Liver (tissue), 9 donors: Measurements from ENCODE around the gene PROX2. TPM values are rescaled to one million over a fixed set of nuclear protein-coding genes. Genes with fewer than 3 reads are reported as not detected.

ENCODE experiments used
- DNase-seq: peaks from one replicate; pipeline ENCODE4 v3.0.0-alpha.2; 2017; ENCODE audit warnings: low spot score
- H3K27ac ChIP-seq, 2 donors: one replicate each; pipeline ENCODE4 v1.7.0; 2013; ENCODE audit warnings: inconsistent platforms in 2 of 2, low read length in 2 of 2, control low read depth in 1 of 2, low read depth in 1 of 2, mild to moderate bottlenecking in 1 of 2
- H3K27me3 ChIP-seq, 4 donors: one replicate each; pipeline versions ENCODE4 v1.6.1 to v1.7.0; 2013; ENCODE audit warnings: low read length in 3 of 4, inconsistent platforms in 1 of 4, mild to moderate bottlenecking in 1 of 4, moderate library complexity in 1 of 4; ENCODE audit not compliant: control insufficient read depth in 4 of 4, insufficient read depth in 4 of 4
- H3K36me3 ChIP-seq, 4 donors: one replicate each; pipeline versions ENCODE4 v1.6.1 to v1.7.0; 2013; ENCODE audit warnings: low read length in 3 of 4, mild to moderate bottlenecking in 3 of 4, low read depth in 1 of 4, moderate library complexity in 1 of 4; ENCODE audit not compliant: control insufficient read depth in 4 of 4, insufficient read depth in 3 of 4
- H3K4me1 ChIP-seq, 4 donors: one replicate each; pipeline versions ENCODE4 v1.6.1 to v1.7.0; 2013; ENCODE audit warnings: low read length in 3 of 4, mild to moderate bottlenecking in 3 of 4, moderate library complexity in 1 of 4; ENCODE audit not compliant: control insufficient read depth in 4 of 4, insufficient read depth in 4 of 4
- H3K4me3 ChIP-seq, 3 donors: one replicate each; pipeline versions ENCODE4 v1.6.1 to v1.7.0; 2013; ENCODE audit warnings: low read length in 3 of 3, control low read depth in 1 of 3, low read depth in 1 of 3, mild to moderate bottlenecking in 1 of 3
- H3K9ac ChIP-seq, 2 donors: one replicate each; pipeline ENCODE4 v1.7.0; 2013; ENCODE audit warnings: low read length in 2 of 2, mild to moderate bottlenecking in 2 of 2, moderate library complexity in 2 of 2, control low read depth in 1 of 2, low read depth in 1 of 2
- H3K9me3 ChIP-seq, 4 donors: one replicate each; pipeline versions ENCODE4 v1.6.1 to v1.7.0; 2013; ENCODE audit warnings: low read length in 3 of 4; ENCODE audit not compliant: control insufficient read depth in 4 of 4
- EGR1 ChIP-seq, 2 donors: IDR thresholded peaks; 2 replicates each; pipeline ENCODE4 v1.6.1; 2016 to 2018; ENCODE audit warnings: antibody characterized with exemption in 2 of 2, low read depth in 2 of 2
- FOXA1 ChIP-seq: IDR thresholded peaks from 2 replicates; pipeline ENCODE4 v1.6.1; 2016; ENCODE audit warnings: antibody characterized with exemption
- FOXA2 ChIP-seq: IDR thresholded peaks from 2 replicates; pipeline ENCODE4 v1.6.1; 2016; ENCODE audit warnings: antibody characterized with exemption
- GABPA ChIP-seq, 2 donors: IDR thresholded peaks in 1 of 2; conservative IDR thresholded peaks in 1 of 2; 2 replicates each; pipeline ENCODE4 v1.6.1; 2016; ENCODE audit warnings: antibody characterized with exemption in 2 of 2, mild to moderate bottlenecking in 1 of 2, moderate library complexity in 1 of 2
- HNF4A ChIP-seq, 2 donors: conservative IDR thresholded peaks; 2 replicates each; pipeline ENCODE4 v1.6.1; 2016; ENCODE audit warnings: antibody characterized with exemption in 2 of 2, mild to moderate bottlenecking in 2 of 2
- HNF4G ChIP-seq: IDR thresholded peaks from 2 replicates; pipeline ENCODE4 v1.6.1; 2016; ENCODE audit warnings: antibody characterized with exemption
- JUND ChIP-seq, 2 donors: IDR thresholded peaks; 2 replicates each; pipeline ENCODE4 v1.6.1; 2016; ENCODE audit warnings: antibody characterized with exemption in 2 of 2
- RAD21 ChIP-seq, 2 donors: IDR thresholded peaks; 2 replicates each; pipeline ENCODE4 v1.6.1; 2016; ENCODE audit warnings: antibody characterized with exemption in 2 of 2, mild to moderate bottlenecking in 2 of 2
- RXRA ChIP-seq, 2 donors: IDR thresholded peaks; 2 replicates each; pipeline ENCODE4 v1.6.1; 2017 to 2018; ENCODE audit warnings: antibody characterized with exemption in 2 of 2, mild to moderate bottlenecking in 1 of 2
- SP1 ChIP-seq: IDR thresholded peaks from 2 replicates; pipeline ENCODE4 v1.6.1; 2018; ENCODE audit warnings: antibody characterized with exemption, mild to moderate bottlenecking
- TAF1 ChIP-seq: conservative IDR thresholded peaks from 2 replicates; pipeline ENCODE4 v1.6.1; 2016; ENCODE audit warnings: antibody characterized with exemption, mild to moderate bottlenecking
- WGBS: extraction: QIAGEN DNeasy Blood & Tissue Kit; methylation state at CpG from one replicate; pipeline ENCODE4 v1.1.7; 2013; 5-methylcytosine and 5-hydroxymethylcytosine counted together
- polyA plus RNA-seq, 2 donors: library from polyadenylated mRNA; stranded (reverse) in 1 of 2; unstranded in 1 of 2; fragments of 200-250 nt in 1 of 2; fragments of >200 nt in 1 of 2; fragmentation: Nextera tagmentation in 1 of 2; extraction: Ambion mirVana in 1 of 2; gene quantifications; one replicate each; pipeline versions ENCODE4 v1.2.1 to v1.2.3, GENCODE V29; 2013 to 2015
- total RNA-seq, 2 donors: library from RNA; depleted of rRNA; stranded (reverse); fragments of >200 nt; gene quantifications; one replicate each; pipeline ENCODE4 v1.2.3, GENCODE V29; 2014
- TF ChIP-seq, protein P1 (sequence below): IDR thresholded peaks from 2 replicates; pipeline ENCODE4 v1.6.1; 2016; ENCODE audit warnings: antibody characterized with exemption
- TF ChIP-seq, protein P2 (sequence below): IDR thresholded peaks from 2 replicates; pipeline ENCODE4 v1.6.1; 2016; ENCODE audit warnings: antibody characterized with exemption
- TF ChIP-seq, protein P3 (sequence below): IDR thresholded peaks from 2 replicates; pipeline ENCODE4 v1.6.1; 2016; ENCODE audit warnings: antibody characterized with exemption
- TF ChIP-seq, protein P4 (sequence below): fragments of 150-350 bp; IDR thresholded peaks from 2 replicates; pipeline ENCODE4 v1.5.1; 2017; ENCODE audit warnings: improper control_type of control experiment, low read depth, low read length; ENCODE audit not compliant: missing input control
- TF ChIP-seq, protein P5 (sequence below): IDR thresholded peaks from 2 replicates; pipeline ENCODE4 v1.6.1; 2016; ENCODE audit warnings: antibody characterized with exemption, mild to moderate bottlenecking
- donor health status: healthy.
- donor health status: healthy.
- donor health status: healthy.
- donor health status: healthy.
- donor health status: healthy.

Gene PROX2, protein sequence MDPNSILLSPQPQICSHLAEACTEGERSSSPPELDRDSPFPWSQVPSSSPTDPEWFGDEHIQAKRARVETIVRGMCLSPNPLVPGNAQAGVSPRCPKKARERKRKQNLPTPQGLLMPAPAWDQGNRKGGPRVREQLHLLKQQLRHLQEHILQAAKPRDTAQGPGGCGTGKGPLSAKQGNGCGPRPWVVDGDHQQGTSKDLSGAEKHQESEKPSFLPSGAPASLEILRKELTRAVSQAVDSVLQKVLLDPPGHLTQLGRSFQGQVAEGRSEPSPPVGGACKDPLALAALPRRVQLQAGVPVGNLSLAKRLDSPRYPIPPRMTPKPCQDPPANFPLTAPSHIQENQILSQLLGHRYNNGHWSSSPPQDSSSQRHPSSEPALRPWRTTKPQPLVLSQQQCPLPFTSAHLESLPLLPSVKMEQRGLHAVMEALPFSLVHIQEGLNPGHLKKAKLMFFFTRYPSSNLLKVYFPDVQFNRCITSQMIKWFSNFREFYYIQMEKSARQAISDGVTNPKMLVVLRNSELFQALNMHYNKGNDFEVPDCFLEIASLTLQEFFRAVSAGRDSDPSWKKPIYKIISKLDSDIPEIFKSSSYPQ
- total RNA-seq (not detected), polyA plus RNA-seq (under 1 TPM in 1 of 2 donors, not detected in 1; 0.06 TPM)

DNA sequence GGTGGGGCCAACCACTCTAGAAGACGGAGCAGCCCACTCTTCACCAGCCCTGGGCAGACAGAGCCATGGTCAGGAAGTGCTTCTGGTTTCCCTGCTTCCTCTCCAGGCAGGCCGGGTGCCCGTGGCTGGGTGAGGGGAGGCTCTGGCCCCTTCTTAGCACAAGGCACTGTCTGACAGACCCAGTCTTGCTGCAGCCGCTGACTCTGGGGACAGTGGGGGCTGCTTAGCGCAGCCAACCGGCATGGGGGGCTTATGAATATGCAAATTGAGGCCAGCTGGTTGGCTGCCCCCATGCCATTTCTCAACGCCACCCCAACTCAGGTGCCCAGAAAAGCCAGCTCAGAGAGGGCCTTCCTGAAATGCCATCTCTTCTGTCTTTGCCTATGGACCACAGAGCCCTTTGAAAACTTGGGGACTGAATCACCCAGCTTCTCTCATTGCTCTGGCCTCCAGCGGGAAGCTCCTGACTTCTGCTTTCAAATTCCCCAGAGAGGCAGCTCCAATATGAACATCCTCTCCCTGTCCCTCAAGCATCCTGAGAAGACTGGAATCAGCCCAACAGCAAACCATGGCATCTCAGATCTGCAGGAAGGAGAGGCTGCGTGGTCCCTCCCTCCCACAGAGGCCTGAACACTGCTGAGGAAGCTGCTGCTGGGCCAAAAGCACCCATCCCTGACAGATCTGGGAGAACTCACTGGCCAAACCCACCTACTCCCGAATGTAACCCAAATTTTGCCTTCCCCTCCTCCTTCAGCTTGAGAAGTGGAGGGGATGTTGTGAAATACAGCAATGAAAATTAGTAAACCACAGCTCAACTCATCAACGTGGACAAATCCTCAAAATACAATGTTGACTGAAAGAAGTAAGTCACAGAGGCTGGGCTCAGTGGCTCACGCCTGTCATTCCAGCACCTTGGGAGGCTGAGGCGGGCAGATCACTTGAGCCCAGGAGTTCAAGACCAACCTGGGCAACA, at the start of gene PROX2:
Gene PROX2, minus strand, starts transcription at position 205 of the 973 bp plus-strand sequence. CDS start 12,311 bp downstream, outside the sequence.
- Histone ChIP-seq H3K9me3 (no peaks in the 10 kb centered on the region), H3K27ac (no peak within 1 kb of the TSS), H3K4me3 (no peak within 1 kb of the TSS), H3K4me1 (peaks cover 4 to 11% (median 7%) of the 10 kb centered on the region in 4 donors), H3K36me3 (no peaks in the 10 kb centered on the region), H3K27me3 (no peaks in the 10 kb centered on the region), H3K9ac (no peak within 1 kb of the TSS)
- 72% methylated on average over 13 of the region's 13 CpGs for WGBS
- DNase-seq, result no peak
- TF ChIP-seq HNF4G (no peak), GABPA (IDR thresholded peaks at IDR 0.05 in 1 of 2, conservative IDR thresholded peaks at IDR 0.05 in 1 of 2) (no peak), TAF1 (no peak), FOXA1 (no peak), FOXA2 (no peak), HNF4A (conservative IDR thresholded peaks at IDR 0.05) (no peak), SP1 (no peak), RXRA (IDR thresholded peaks at IDR 0.05) (no peak), RAD21 (IDR thresholded peaks at IDR 0.05) (no peak), EGR1 (IDR thresholded peaks at IDR 0.05; ENCODE audit: low read depth in 2 of 2) (no peak), JUND (IDR thresholded peaks at IDR 0.05) (no peak)
- TF ChIP-seq, protein P1, sequence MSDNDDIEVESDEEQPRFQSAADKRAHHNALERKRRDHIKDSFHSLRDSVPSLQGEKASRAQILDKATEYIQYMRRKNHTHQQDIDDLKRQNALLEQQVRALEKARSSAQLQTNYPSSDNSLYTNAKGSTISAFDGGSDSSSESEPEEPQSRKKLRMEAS, result no peak
- TF ChIP-seq, protein P2, sequence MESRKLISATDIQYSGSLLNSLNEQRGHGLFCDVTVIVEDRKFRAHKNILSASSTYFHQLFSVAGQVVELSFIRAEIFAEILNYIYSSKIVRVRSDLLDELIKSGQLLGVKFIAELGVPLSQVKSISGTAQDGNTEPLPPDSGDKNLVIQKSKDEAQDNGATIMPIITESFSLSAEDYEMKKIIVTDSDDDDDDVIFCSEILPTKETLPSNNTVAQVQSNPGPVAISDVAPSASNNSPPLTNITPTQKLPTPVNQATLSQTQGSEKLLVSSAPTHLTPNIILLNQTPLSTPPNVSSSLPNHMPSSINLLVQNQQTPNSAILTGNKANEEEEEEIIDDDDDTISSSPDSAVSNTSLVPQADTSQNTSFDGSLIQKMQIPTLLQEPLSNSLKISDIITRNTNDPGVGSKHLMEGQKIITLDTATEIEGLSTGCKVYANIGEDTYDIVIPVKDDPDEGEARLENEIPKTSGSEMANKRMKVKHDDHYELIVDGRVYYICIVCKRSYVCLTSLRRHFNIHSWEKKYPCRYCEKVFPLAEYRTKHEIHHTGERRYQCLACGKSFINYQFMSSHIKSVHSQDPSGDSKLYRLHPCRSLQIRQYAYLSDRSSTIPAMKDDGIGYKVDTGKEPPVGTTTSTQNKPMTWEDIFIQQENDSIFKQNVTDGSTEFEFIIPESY, result no peak
- TF ChIP-seq, protein P3, sequence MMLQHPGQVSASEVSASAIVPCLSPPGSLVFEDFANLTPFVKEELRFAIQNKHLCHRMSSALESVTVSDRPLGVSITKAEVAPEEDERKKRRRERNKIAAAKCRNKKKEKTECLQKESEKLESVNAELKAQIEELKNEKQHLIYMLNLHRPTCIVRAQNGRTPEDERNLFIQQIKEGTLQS, result no peak
- TF ChIP-seq, protein P4, sequence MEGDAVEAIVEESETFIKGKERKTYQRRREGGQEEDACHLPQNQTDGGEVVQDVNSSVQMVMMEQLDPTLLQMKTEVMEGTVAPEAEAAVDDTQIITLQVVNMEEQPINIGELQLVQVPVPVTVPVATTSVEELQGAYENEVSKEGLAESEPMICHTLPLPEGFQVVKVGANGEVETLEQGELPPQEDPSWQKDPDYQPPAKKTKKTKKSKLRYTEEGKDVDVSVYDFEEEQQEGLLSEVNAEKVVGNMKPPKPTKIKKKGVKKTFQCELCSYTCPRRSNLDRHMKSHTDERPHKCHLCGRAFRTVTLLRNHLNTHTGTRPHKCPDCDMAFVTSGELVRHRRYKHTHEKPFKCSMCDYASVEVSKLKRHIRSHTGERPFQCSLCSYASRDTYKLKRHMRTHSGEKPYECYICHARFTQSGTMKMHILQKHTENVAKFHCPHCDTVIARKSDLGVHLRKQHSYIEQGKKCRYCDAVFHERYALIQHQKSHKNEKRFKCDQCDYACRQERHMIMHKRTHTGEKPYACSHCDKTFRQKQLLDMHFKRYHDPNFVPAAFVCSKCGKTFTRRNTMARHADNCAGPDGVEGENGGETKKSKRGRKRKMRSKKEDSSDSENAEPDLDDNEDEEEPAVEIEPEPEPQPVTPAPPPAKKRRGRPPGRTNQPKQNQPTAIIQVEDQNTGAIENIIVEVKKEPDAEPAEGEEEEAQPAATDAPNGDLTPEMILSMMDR, result no peak
- TF ChIP-seq, protein P5, sequence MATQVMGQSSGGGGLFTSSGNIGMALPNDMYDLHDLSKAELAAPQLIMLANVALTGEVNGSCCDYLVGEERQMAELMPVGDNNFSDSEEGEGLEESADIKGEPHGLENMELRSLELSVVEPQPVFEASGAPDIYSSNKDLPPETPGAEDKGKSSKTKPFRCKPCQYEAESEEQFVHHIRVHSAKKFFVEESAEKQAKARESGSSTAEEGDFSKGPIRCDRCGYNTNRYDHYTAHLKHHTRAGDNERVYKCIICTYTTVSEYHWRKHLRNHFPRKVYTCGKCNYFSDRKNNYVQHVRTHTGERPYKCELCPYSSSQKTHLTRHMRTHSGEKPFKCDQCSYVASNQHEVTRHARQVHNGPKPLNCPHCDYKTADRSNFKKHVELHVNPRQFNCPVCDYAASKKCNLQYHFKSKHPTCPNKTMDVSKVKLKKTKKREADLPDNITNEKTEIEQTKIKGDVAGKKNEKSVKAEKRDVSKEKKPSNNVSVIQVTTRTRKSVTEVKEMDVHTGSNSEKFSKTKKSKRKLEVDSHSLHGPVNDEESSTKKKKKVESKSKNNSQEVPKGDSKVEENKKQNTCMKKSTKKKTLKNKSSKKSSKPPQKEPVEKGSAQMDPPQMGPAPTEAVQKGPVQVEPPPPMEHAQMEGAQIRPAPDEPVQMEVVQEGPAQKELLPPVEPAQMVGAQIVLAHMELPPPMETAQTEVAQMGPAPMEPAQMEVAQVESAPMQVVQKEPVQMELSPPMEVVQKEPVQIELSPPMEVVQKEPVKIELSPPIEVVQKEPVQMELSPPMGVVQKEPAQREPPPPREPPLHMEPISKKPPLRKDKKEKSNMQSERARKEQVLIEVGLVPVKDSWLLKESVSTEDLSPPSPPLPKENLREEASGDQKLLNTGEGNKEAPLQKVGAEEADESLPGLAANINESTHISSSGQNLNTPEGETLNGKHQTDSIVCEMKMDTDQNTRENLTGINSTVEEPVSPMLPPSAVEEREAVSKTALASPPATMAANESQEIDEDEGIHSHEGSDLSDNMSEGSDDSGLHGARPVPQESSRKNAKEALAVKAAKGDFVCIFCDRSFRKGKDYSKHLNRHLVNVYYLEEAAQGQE, result no peak
